Fibroblast of lung (primary cell): ENCODE data around the gene CFAP141. TPM values are rescaled to one million over a fixed set of nuclear protein-coding genes. Genes with fewer than 3 reads are reported as not detected.

Source experiments
- DNase-seq, 2 donors: peaks; one replicate each; pipeline versions ENCODE4 v3.0.0 to v3.0.0-alpha.2; 2010; ENCODE audit warnings: low read depth in 2 of 2
- H2AFZ ChIP-seq: 2 replicates; pipeline ENCODE4 v1.5.1; 2012; ENCODE audit warnings: low read length, control low read depth, inconsistent platforms
- H3K27ac ChIP-seq: 2 replicates; pipeline ENCODE4 v1.5.1; 2011; ENCODE audit warnings: low read length, control low read depth; ENCODE audit not compliant: insufficient read depth
- H3K27me3 ChIP-seq: 2 replicates; pipeline ENCODE4 v1.5.1; 2011; ENCODE audit warnings: mild to moderate bottlenecking, low read length; ENCODE audit not compliant: control insufficient read depth, insufficient read depth
- H3K36me3 ChIP-seq: 2 replicates; pipeline ENCODE4 v1.5.1; 2011; ENCODE audit warnings: low read length; ENCODE audit not compliant: control insufficient read depth, insufficient read depth
- H3K4me1 ChIP-seq: 2 replicates; pipeline ENCODE4 v1.5.1; 2011; ENCODE audit warnings: low read length; ENCODE audit not compliant: control insufficient read depth, insufficient read depth; ENCODE audit errors: extremely low read depth
- H3K4me2 ChIP-seq: 2 replicates; pipeline ENCODE4 v1.5.1; 2011; ENCODE audit warnings: low read length, control low read depth; ENCODE audit not compliant: insufficient read depth; ENCODE audit errors: extremely low read depth
- H3K4me3 ChIP-seq, 4 experiments: fragments of 200-600 bp in 1 of 4; sonication (generic) in 1 of 4; replicated peaks in 1 of 4; 2 replicates each; pipeline ENCODE4 v1.5.1; 2011 to 2016; ENCODE audit warnings: low read length in 4 of 4, low read depth in 3 of 4, mild to moderate bottlenecking in 3 of 4, control low read depth in 2 of 4, inconsistent platforms in 1 of 4, mixed read lengths in 1 of 4; ENCODE audit not compliant: insufficient read depth in 1 of 4; ENCODE audit errors: control extremely low read depth in 1 of 4
- H3K79me2 ChIP-seq: 2 replicates; pipeline ENCODE4 v1.5.1; 2012; ENCODE audit warnings: mild to moderate bottlenecking, low read length, inconsistent platforms; ENCODE audit not compliant: control insufficient read depth, insufficient read depth
- H3K9ac ChIP-seq: 2 replicates; pipeline ENCODE4 v1.5.1; 2011; ENCODE audit warnings: mild to moderate bottlenecking, low read length, control low read depth; ENCODE audit not compliant: insufficient read depth
- H3K9me3 ChIP-seq: 2 replicates; pipeline ENCODE4 v1.5.1; 2012; ENCODE audit warnings: low read depth, low read length; ENCODE audit not compliant: control insufficient read depth, insufficient read depth
- H4K20me1 ChIP-seq: 2 replicates; pipeline ENCODE4 v1.5.1; 2011; ENCODE audit warnings: low read length; ENCODE audit not compliant: control insufficient read depth, insufficient read depth; ENCODE audit errors: extremely low read depth
- EZH2 ChIP-seq: IDR thresholded peaks from 2 replicates; pipeline ENCODE4 v1.5.1; 2012; ENCODE audit warnings: low read length, control low read depth, mild to moderate bottlenecking; ENCODE audit errors: missing control alignments
- polyA plus RNA-seq, 2 donors: library from polyadenylated mRNA; depleted of rRNA in 1 of 2; stranded (reverse) in 1 of 2; unstranded in 1 of 2; fragments of >200 nt; gene quantifications; 2 replicates each; pipeline ENCODE4 v1.2.1, GENCODE V29; 2011 to 2012; ENCODE audit warnings: missing spikeins in 1 of 2
- total RNA-seq: library from RNA; depleted of rRNA; stranded (reverse); fragments of >200 nt; gene quantifications from 2 replicates; pipeline ENCODE4 v1.2.1, GENCODE V29; 2014
- TF ChIP-seq, protein P1 (sequence below), 2 donors: IDR thresholded peaks in 1 of 2; conservative IDR thresholded peaks in 1 of 2; 1 replicate in 1 of 2; 2 replicates in 1 of 2; pipeline ENCODE4 v1.5.1; 2011 to 2012; ENCODE audit warnings: low read length in 2 of 2, control low read depth in 1 of 2, inconsistent platforms in 1 of 2, low read depth in 1 of 2, mild to moderate bottlenecking in 1 of 2

The CFAP141 gene
- total and polyA plus RNA-seq, 2 donors (not counting 1 experiment from before 2014, with no cell fraction given): not detected

DNA sequence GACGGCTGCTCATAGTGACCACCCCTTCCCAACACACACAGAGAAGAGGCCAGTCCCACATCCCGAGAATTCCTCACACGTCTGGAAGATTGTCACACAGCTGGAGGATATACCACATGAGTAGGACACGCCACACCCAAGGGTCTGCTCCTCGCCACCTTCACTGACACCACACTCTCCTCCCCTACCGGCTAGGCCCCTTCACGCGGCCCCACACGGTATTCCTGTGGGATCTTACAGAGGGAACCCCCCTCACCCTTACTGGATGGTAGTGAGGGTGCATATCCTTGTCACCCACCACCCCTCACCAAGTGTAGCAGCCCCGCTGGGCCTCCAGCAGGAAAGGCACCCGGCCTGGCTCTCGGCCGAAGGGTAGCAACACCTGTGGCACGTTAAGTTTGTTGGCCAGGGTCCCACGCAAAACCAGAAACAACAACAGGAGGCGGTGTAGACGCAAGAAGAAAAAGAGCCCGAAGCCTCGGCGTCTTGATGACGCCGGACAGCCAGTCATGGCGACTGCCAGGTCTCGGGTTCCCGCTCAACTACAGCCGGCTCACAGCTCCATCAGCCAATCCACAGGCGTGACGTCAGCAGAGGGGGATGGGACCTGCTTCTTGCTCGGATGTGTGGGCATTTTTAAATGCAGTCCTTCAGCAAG, 51.5 kb downstream of the CFAP141 start, which contains the start of gene NUP210L:
Gene NUP210L, minus strand, starts transcription at position 540 of the 658 bp plus-strand sequence.
- Histone ChIP-seq H3K27ac (peak within 1 kb of the TSS; percentile 81), H4K20me1 (no peaks in the 10 kb centered on the region)
- no peak for TF ChIP-seq EZH2
- TF ChIP-seq, protein P1, sequence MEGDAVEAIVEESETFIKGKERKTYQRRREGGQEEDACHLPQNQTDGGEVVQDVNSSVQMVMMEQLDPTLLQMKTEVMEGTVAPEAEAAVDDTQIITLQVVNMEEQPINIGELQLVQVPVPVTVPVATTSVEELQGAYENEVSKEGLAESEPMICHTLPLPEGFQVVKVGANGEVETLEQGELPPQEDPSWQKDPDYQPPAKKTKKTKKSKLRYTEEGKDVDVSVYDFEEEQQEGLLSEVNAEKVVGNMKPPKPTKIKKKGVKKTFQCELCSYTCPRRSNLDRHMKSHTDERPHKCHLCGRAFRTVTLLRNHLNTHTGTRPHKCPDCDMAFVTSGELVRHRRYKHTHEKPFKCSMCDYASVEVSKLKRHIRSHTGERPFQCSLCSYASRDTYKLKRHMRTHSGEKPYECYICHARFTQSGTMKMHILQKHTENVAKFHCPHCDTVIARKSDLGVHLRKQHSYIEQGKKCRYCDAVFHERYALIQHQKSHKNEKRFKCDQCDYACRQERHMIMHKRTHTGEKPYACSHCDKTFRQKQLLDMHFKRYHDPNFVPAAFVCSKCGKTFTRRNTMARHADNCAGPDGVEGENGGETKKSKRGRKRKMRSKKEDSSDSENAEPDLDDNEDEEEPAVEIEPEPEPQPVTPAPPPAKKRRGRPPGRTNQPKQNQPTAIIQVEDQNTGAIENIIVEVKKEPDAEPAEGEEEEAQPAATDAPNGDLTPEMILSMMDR (conservative IDR thresholded peaks at IDR 0.05 in 1 of 2, IDR thresholded peaks at IDR 0.05 in 1 of 2; ENCODE audit: low read depth in 1 of 2, low read length in 2 of 2): no peak

DNA sequence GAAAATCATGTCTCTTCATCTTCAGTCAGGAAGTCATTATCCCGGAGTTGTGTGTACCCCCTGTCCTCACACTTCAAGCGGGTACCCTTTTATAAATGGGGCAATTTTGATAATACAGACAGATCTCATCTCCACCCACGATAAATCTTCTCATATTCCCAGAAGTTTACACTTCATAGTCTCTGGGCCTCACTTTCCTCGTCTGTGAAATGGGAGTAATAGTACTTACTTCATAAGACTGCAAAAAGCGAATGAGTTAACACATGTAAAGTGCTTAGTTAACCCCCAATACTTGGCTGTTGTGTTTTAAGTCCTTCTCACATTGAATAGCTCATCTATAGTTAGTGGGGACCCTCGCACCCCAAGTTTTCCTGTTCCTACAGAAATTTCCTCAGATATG, 52.1 kb downstream of the CFAP141 start:
- no peaks in the 10 kb centered on the region for H3K27me3 ChIP-seq
- no peaks in the 10 kb centered on the region for H4K20me1 ChIP-seq
- no peak for DNase-seq
- H3K4me2 ChIP-seq: no peak overlapping the region
- no peak overlapping the region for H2AFZ ChIP-seq
- peaks cover 12% of the 10 kb centered on the region for H3K4me1 ChIP-seq
- peak overlapping the region in 1 of 4 experiments; percentile 51 for H3K4me3 ChIP-seq
- H3K36me3 ChIP-seq: peaks cover 5% of the 10 kb centered on the region
- H3K79me2 ChIP-seq: no peaks in the 10 kb centered on the region
- TF ChIP-seq EZH2: no peak
- no peaks in the 10 kb centered on the region for H3K9me3 ChIP-seq
- H3K9ac ChIP-seq: no peak overlapping the region
- H3K27ac ChIP-seq: peak overlapping the region; percentile 81

More for the DNA sequence above, 51.5 kb downstream of the CFAP141 start, which contains the start of gene NUP210L:
- Histone ChIP-seq H3K4me2 (no peak within 1 kb of the TSS), H3K9me3 (no peaks in the 10 kb centered on the region), H3K4me1 (peaks cover 12% of the 10 kb centered on the region), H2AFZ (no peak within 1 kb of the TSS), H3K36me3 (peaks cover 5% of the 10 kb centered on the region), H3K79me2 (no peaks in the 10 kb centered on the region), H3K4me3 (peak within 1 kb of the TSS in 1 of 4 experiments; percentile 51), H3K27me3 (no peaks in the 10 kb centered on the region), H3K9ac (peak within 1 kb of the TSS; percentile 45)
- peak; percentile 18 to 74 for DNase-seq

DNA sequence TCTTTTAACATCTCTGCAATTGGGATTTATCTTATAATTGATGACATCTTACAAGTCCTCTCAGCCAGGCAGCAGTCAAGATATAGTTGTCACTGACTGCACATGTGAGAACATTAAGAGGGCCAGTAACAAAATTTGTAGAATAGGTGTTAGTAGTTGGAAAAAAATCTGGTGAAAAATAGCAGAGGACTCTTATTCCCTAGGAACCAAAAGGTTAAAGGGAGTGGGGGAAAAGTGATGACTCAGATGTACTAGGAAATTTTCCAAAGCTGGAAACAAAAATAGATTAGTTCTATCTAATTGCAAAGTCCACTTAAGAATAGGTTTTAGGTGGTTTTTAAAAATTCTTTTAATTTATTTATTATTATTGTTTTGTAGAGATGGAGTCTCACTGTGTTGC, 54.8 kb downstream of the CFAP141 start:
- H3K9ac ChIP-seq: no peak overlapping the region
- no peak overlapping the region for H3K4me3 ChIP-seq
- no peaks in the 10 kb centered on the region for H3K9me3 ChIP-seq
- H3K4me1 ChIP-seq: peaks cover 6% of the 10 kb centered on the region
- no peaks in the 10 kb centered on the region for H3K27me3 ChIP-seq
- no peaks in the 10 kb centered on the region for H3K79me2 ChIP-seq
- DNase-seq: peak in 1 of 2 donors; percentile 74
- no peak for TF ChIP-seq EZH2
- TF ChIP-seq, protein P1 (conservative IDR thresholded peaks at IDR 0.05 in 1 of 2, IDR thresholded peaks at IDR 0.05 in 1 of 2; ENCODE audit: low read depth in 1 of 2, low read length in 2 of 2): no peak
- no peak overlapping the region for H3K27ac ChIP-seq
- H3K36me3 ChIP-seq: peaks cover 5% of the 10 kb centered on the region
- H4K20me1 ChIP-seq: no peaks in the 10 kb centered on the region
- H2AFZ ChIP-seq: no peak overlapping the region
- H3K4me2 ChIP-seq: no peak overlapping the region

Other genes with a start within 250 kb of the CFAP141 start
- 2.6 TPM in 2 replicates for gene CRTC2, start 247.7 kb downstream of the CFAP141 start, total RNA-seq
- 7.1 and 10.9 TPM in 2 replicates for gene CRTC2, start 247.7 kb downstream of the CFAP141 start, polyA plus RNA-seq
- gene SLC39A1, start 242.8 kb downstream of the CFAP141 start, total RNA-seq: 113 and 119 TPM in 2 replicates
- 80.5 and 94.4 TPM in 2 replicates for gene SLC39A1, start 242.8 kb downstream of the CFAP141 start, polyA plus RNA-seq
- 6.4 and 8.2 TPM in 2 replicates for gene CREB3L4, start 238.4 kb downstream of the CFAP141 start, total RNA-seq
- gene CREB3L4, start 238.4 kb downstream of the CFAP141 start, polyA plus RNA-seq: 3.7 and 4.8 TPM in 2 replicates
- gene JTB, start 228.7 kb downstream of the CFAP141 start, total RNA-seq: 98.9 and 131 TPM in 2 replicates
- 102 and 123 TPM in 2 replicates for gene JTB, start 228.7 kb downstream of the CFAP141 start, polyA plus RNA-seq
- 82.7 and 86.2 TPM in 2 replicates for gene RAB13, start 220.0 kb downstream of the CFAP141 start, total RNA-seq
- gene RAB13, start 220.0 kb downstream of the CFAP141 start, polyA plus RNA-seq: 126 and 133 TPM in 2 replicates
- gene RPS27, start 215.6 kb downstream of the CFAP141 start, total RNA-seq: 2,666 and 2,883 TPM in 2 replicates
- gene RPS27, start 215.6 kb downstream of the CFAP141 start, polyA plus RNA-seq: 2,477 and 3,291 TPM in 2 replicates
- gene NUP210L, start 51.3 kb downstream of the CFAP141 start, total RNA-seq: under 0.01 and 0.17 TPM in 2 replicates
- gene NUP210L, start 51.3 kb downstream of the CFAP141 start, polyA plus RNA-seq: 0.01 and 0.08 TPM in 2 replicates
- 135 and 215 TPM in 2 replicates for gene TPM3, start 14.2 kb downstream of the CFAP141 start, total RNA-seq
- 842 and 1,032 TPM in 2 replicates for gene TPM3, start 14.2 kb downstream of the CFAP141 start, polyA plus RNA-seq
- gene UBAP2L, start 14.6 kb upstream of the CFAP141 start, total RNA-seq: 37.5 and 51.9 TPM in 2 replicates
- gene UBAP2L, start 14.6 kb upstream of the CFAP141 start, polyA plus RNA-seq: 180 and 235 TPM in 2 replicates
- 127 and 152 TPM in 2 replicates for gene HAX1, start 66.3 kb upstream of the CFAP141 start, total RNA-seq
- gene HAX1, start 66.3 kb upstream of the CFAP141 start, polyA plus RNA-seq: 89.9 and 97.9 TPM in 2 replicates
- not detected in 2 replicates for gene AQP10, start 114.8 kb upstream of the CFAP141 start, total RNA-seq
- not detected in 2 replicates for gene AQP10, start 114.8 kb upstream of the CFAP141 start, polyA plus RNA-seq
- 177 and 205 TPM in 2 replicates for gene ATP8B2, start 119.2 kb upstream of the CFAP141 start, total RNA-seq
- 96.7 and 101 TPM in 2 replicates for gene ATP8B2, start 119.2 kb upstream of the CFAP141 start, polyA plus RNA-seq
- 12.8 and 21.0 TPM in 2 replicates for gene IL6R, start 199.0 kb upstream of the CFAP141 start, total RNA-seq
- 14.5 and 22.7 TPM in 2 replicates for gene IL6R, start 199.0 kb upstream of the CFAP141 start, polyA plus RNA-seq